Hematopoietic multipotent progenitor cell treated with erythropoietin and hydrocortisone succinate and interleukin-3 and kit ligand, for 4 days (in vitro differentiated cells): Measurements from ENCODE around the gene DTWD1.
"Not testable (repeated sequence)": the region's sequence is repeated elsewhere in the genome, so short reads cannot be mapped to it uniquely, and the experiment has no call there.

Experiments used
- DNase-seq: peaks from one replicate; pipeline ENCODE4 v3.0.0-alpha.2; 2015

DTWD1 gene

DNA sequence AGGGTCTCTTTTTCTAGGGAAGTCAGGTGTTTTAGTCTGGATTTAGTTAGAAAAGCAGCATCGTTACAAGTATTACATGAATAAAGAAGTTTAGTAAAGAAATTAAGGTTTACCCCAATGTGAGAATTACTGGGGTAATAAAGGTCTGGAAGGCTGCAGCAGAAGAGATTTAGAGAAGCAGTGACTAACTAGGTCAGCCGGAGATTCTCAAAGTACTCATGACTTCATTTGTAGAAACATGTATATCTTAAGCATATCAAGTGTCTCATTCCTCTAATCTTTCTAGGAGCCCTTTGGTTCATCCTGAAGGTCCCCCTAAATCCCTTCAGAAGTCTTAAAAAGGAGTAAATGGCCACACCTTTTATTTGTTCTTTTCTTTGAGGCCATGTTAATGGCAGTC is 26.0 kb downstream of the DTWD1 start:
- no peak for DNase-seq

DNA sequence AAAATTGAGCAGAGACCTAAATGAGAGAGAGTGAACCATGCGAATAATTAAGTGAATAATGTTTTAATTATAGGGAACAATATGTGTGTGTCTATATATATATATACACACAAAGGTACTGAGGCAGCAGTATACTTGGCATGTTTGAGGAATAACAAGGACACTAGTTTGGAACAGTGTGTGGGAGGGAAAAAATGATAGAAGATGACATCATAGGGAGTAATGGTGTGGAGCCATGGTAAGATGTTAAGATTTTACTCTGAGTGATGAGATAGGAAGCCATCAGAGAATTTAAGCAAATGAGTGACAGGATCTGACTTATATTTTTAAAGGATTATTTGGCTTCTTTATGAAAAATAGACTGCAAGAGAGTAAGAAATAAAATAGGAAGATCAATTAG is 29.1 kb downstream of the DTWD1 start:
- DNase-seq: no peak

DNA sequence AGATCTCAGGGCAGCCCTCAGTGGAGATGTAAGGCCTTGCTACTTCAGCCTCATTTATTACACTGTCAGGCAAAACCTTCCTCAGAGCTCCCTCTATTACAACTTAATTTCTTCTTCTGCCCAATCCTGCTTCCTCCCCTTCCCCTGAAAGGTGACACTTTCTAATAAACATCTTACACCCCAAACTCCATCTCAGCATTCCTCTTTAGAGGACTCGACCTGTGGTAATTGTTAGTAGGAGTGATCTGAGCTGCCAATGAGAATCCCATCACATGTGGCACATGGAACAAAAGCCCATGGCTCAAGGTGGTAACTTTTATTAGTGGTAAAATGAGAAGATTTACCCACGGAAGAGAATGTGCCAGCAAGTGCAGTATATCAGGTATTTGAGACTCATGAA is 29.8 kb downstream of the DTWD1 start:
- no peak for DNase-seq

DNA sequence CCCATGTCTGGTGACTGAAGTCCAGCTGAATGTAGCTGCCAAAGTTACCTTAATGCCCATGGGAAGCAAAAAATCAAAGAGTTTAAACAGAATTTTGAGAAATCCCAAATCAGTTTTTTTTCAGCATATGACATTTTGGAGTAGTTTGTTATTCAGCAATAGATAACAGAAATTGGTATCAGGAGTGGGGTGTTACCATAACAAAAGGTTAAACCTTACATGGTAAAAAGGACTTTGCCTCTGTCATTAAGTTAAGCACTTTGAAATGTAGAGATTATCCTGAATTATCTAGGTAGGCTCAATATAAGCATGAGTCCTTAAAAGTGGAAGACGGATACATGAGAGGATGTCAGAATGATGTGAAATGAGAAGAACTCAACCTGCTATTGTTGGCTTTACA is 32.1 kb downstream of the DTWD1 start:
- no peak for DNase-seq

DNA sequence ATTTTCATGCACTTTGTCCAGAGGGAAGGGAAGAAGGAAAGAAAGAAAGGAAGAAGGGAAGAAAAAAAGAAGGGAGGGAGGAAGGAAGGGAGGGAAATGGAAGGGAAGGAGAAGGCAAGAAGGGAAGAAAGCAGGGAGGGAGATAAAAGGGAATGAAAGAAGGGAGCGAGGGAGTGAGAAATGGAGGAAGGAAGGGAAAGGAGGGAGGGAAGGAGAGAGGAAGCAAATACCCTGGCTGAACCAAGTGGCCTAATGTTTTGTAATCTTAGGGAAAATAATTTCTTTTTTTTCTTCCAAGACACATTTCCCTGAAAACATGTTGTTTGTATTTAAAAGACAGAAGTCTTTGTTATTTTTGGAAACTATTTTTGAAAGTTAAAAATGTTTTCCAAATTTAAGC is 35.9 kb downstream of the DTWD1 start:
- no peak for DNase-seq

DNA sequence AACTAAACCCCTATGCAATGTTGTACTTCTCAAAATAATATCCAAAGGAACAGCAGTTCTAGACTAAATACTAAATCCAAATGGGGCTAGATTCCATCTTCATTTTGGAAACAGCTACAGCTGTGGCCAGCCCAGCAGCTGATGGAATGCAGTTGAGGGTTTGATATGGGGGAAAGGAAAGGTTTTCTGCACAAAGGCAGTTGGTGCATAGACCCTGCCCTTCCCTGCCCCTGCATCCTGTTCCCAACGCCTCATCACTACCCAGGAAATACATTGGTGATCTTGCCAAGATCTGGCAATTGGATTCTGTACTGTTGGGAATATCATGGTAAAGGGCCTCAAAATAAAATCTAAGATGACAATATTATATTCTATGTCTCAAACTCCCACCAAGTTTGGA is 43.9 kb downstream of the DTWD1 start:
- DNase-seq: no peak

DNA sequence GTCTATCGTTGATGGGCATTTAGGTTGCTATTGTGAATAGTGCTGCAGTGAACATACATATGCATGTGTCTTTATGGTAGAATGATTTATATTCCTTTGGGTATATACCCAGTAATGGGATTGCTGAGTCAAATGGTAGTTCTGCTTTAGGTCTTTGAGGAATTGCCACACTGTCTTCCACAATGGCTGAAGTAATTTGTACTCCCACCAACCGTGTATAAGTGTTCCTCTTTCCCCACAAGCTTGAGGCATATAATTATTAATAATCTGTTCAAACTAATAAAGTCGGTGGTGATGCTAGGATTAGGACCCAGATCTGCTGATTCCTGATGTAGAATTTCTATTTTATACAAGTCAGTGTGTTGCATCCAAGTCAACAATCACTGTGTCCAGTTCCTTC is 45.6 kb downstream of the DTWD1 start:
- DNase-seq: not testable (repeated sequence)

DNA sequence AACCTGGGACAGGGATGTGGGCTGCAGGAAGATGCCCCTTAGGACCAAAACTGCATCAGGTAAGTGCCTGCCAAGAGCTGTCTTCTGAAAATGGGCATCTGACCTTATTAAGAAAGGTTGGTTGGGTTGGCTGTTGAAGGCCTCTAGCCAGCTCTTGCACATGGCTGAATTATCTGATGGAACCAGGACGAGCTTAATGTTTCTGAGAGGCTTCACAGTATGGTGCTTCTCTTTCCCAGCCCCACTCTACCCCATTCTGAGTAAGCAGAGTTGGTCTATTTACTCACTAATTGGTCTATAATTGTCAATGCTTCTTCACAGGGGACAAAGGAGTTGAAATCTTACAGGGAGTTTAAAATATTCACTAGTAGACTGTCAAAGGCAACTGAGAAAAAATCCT is 48.4 kb downstream of the DTWD1 start:
- DNase-seq: no peak

DNA sequence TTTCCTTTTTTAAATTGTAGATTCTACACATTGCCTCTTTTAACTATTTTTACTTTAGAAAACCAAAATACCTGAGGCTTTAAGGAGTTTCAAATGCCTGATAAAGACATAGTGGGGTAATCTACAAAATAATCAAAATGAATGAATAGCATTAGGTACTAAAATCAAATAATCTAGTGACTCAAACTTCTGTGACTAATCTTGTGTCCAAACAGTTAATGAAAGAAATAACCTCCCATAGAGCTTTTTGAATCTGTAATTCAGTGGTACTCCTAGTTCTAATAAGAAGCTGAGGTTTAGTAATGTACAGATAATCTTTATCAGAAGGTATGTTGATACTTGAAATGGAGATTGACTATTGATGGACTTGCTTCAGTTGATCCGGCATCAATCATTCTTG is 53.0 kb downstream of the DTWD1 start:
- no peak for DNase-seq

DNA sequence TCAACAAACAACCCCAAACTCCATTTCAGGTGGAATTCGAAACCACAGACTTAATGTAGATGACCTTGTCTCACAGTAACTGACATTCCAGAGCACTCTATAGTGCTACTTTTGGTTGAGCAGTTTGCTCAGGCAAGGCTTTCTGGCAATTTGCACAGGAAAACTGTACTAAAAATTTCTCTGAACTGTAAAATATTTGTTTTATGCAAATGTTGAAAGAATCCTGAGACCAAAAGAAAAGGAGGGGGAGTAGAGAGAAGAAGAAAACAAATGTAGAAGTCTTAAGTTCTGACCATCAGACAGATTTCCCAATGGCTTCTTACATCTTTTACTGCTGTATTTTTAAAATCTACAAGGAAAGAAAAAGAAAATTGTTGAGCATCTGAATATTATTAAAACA is 53.5 kb downstream of the DTWD1 start:
- no peak for DNase-seq

DNA sequence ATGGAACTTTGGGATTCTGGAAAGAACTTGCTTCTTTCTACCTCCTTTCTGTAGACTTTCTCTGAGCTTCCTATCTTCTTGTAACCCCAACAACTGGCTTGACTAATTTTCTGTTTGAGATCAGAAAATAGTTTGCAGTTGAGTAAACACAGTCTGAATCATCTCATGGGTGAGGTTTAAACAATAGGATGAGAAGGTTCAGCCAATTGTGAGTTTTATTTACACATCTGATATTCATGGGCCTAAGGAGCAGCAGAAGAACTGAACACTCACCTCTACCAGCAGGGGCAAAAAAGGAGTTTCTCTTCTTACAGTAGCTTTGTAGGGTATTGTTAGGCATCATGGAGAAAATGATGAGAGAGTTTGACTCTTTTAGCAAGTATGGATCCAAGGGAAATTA is 54.2 kb downstream of the DTWD1 start:
- DNase-seq: no peak

DNA sequence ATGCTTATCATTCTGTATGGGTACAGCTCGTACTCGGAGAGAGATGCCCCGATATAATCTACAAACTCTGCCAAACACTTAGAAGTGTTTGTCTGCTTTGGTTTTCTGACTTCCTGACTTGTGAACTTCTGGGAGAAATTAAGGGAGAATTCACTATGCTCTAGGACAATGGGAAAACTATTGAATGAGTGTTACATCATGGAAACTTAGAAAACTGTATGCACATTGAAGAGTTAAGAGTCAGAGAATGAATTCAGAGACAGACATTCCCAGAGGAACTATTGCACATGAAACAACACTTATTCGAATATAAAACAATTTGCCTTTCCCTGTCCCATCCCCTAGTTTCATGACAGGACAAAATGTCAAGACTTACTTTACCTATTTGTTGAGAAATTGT is 57.8 kb downstream of the DTWD1 start:
- no peak for DNase-seq

DNA sequence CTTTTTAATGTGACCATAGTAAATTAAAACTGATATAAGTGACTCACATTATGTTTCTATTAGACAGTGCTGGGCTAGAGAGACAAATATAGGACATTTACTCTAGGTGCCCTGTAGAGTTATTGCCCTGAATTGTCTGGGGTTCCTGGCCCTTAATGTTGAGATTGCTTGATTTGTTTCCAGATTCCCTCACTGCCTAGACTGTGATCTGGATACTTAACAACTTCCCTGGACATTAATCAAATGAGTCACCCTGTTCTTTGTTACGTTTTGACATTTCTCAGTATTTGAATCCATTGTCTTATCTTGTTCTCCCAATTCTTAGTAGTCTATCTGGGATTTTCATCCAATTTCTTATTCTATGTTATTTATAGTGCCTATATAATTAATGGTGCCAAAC is 65.8 kb downstream of the DTWD1 start:
- peak; percentile 7 for DNase-seq

DNA sequence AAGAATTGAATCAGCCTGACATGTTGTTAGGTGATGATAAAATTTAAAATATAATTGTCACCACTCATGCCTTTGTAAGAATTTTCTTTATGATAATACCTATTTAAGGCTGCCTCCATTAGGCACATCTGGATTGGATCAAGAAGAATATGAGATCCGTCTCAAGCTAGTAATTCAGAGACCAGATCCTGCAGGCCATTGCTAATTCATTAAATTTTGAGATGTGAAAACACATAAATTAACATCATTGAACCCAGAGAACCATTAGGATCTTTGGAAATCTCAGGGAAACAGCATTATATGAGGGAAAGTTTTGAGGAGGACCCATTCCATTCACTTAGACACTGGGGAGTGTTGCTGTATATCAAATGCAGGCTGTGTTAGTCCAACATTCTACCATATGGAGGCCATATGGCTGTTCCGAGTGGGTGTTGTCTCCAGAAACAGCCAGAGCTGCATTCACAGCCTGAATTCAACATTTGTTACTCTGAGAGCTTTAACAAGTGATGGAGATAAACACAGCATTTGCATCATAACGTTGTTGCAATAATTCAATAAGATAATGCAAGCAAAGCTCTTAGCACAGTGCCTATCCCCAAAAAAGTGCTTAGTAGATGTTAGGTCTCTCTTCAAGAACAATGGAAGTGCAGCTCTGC is 67.4 kb downstream of the DTWD1 start:
- no peak for DNase-seq

DNA sequence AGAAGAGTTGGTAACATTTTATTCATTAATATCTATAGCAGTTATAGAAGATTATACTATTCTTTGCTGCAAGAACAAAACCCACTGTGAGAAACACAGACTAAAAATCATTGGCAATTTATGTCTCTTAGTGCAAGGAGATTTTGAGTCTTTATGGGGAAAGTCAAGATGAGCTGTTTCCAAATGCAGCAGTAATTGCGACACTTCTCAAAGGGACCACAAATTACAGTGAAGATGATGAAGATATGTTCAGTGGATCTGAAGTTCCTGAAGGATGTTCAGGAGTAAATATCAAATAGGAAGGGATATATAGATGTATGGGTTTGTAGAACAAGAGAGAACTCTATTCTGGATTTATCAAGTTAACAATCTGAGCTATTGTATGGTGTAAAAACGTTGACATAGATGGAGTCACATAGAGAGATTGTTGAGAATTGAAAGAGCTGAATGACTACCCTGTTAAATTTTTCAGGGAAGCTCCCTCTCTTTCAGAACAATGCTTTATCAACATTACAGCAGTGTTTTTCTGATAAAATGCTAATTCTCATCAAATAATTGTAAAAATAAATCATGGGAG is 71.8 kb downstream of the DTWD1 start:
- DNase-seq: no peak

DNA sequence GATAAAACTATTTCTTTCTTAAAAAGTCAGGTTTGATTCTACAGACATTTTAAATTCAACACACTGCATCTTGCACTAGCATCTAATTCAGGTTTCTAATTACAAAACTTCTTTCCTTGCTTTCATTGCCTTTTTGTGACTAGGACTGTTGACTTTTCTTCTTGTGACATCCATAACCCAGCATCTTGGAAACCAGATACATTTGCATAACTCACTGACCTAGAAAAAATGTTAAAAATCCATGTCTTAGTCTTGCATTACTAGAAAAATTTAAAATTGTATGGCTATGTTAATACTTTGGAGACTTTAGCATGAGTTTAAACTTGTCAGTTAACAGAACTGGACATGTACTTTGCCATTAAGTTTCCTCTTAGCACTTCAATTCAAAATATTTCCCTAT is 72.7 kb downstream of the DTWD1 start:
- DNase-seq: no peak

DNA sequence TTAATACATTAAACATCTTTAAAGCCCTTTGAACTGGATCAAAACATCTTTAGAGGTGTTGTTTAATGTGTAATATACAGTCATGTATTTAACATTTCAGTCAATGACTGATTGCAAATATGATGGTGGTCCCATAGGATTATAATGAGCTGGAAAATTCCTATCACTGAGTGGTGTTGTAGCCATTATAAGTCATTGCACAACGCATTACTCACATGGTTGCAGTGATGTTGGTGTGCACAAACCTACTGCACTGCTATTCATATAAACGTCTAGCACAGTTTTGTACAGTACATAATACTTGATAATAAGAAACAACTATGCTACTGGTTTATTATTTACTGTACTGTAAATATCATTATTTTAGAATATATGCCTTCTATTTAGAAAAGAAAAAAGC is 75.6 kb downstream of the DTWD1 start:
- no peak for DNase-seq

DNA sequence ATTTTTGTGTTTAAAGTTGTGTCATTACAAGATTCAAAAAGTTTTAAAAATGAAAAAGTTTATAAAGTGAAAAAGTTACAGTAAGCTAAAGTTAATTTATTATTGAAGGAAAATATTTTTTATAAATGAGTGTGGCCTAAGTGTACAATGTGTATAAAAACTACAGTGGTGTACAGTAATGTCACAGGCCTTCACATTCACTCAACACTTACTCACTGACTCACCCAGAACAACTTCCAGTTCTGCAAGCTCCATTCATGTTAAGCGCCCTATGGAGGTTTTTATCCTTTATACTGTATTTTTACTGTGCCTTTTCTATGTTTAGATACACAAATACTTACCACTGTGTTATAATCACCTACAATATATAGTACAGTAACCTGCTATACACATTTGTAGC is 76.3 kb downstream of the DTWD1 start:
- no peak for DNase-seq

DNA sequence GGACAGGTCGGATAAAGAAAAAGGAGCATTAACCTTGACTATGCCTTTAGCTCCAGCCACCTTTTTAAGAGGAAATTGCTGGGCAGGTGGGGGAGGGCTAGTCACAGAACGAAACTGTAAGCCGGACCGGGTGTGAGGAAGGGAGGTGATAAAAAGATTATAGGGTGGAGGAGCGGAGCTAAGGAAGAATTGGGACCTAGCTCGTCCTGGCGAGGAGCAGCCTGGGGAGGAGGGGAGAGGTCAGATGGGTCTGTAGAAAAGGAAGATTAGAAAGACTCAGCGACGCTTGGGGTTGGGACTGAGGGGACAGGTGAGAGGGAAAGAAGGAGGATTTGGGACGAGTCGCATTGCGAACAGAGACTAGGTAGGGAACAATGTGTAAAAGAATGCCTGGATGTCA is 82.1 kb downstream of the DTWD1 start:
- DNase-seq: not testable (repeated sequence)
